Endometrial microvascular endothelial cells (primary cell): ENCODE measurements around the gene KLHL26. TPM values are rescaled to one million over a fixed set of nuclear protein-coding genes. Genes with fewer than 3 reads are reported as not detected.

ENCODE experiments used
- in situ Hi-C: cut with HindIII; loops from 2 replicates; pipeline ENCODE4 v1.10.0; 2017; ENCODE audit warnings: low sequenced_read_pairs, low pct_unique_long_range_greater_than_20kb; ENCODE audit errors: inconsistent ontology term
- total RNA-seq: library from RNA; depleted of rRNA; stranded (reverse); fragments of >200 nt; gene quantifications from one replicate; pipeline ENCODE4 v1.2.3, GENCODE V29; 2015; ENCODE audit errors: inconsistent ontology term

Gene KLHL26
- total RNA-seq, 1 donor from 2014 or later: 1.5 TPM

GRCh38 chr19:18701250-18701608 is 64.4 kb downstream of the KLHL26 start:
- in situ Hi-C loops: no loop called here

DNA sequence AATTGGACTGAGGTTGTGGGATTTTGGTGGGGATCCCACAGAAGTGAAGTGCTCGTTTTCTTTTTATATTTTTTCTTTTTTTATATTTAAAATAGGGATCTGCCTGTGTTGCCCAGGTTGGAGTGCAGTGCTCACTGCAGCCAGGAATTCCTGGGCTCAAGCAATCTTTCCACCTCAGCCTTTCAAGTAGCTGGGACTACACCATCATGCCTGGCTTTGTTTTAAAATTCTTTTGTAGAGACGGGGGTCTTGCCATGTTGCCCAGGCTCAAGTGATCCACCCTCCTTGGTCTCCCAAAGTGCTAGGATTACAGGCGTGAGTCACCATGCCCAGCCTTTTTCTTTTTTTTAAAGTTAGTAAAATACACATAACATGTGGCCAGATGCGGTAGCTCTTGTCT is 67.2 kb downstream of the KLHL26 start:
- in situ Hi-C loops: no loop called here

- in situ Hi-C loops: no loop called here
Measured at GRCh38 chr19:18704971-18705370, 68.1 kb downstream of the KLHL26 start.

DNA sequence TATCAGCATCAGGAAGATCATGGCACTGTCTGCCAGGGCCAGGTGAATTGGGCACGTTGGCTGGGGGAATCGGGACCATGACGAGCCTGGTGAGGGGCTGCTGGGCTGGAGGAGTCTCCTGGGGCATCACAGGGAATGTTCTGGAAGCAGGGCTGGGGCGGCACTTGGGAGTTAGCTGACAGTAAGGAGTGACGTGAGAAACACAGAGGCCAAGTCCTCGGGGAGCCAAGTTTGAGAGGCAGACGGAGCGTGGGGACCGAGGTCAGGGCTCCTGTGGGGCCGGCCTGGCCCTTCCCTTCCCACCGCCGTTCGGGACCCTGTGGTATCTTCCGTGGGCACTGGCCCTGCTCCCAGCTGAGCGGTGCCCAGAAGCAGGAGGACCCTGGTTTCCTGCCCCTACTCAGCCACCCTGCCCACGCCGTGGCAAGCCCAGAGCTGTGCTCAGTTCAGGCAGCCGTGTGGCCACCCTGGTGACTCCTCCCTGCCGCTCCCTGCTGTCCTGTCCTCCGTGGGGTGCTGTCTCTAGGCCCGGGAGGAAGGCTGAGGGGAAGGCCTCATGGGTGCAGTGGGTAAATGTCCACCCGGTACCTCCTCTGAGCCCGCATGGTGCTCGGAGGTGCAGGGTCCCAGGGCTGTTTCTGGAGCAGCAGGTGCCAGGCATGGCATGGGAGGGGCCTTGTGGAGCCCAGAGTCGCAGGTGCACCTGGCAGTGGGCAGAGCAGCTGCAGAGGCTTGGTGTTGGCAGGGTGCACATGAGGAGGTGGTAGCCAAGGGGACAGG is 71.8 kb downstream of the KLHL26 start:
- in situ Hi-C loops: no loop called here

- in situ Hi-C loops: no loop called here
Measured at GRCh38 chr19:18709546-18709945, 72.7 kb downstream of the KLHL26 start.

GRCh38 chr19:18710186-18710585 is 73.4 kb downstream of the KLHL26 start:
- in situ Hi-C loops: no loop called here

- in situ Hi-C loops: no loop called here
Measured at GRCh38 chr19:18710996-18711751, 74.3 kb downstream of the KLHL26 start.

DNA sequence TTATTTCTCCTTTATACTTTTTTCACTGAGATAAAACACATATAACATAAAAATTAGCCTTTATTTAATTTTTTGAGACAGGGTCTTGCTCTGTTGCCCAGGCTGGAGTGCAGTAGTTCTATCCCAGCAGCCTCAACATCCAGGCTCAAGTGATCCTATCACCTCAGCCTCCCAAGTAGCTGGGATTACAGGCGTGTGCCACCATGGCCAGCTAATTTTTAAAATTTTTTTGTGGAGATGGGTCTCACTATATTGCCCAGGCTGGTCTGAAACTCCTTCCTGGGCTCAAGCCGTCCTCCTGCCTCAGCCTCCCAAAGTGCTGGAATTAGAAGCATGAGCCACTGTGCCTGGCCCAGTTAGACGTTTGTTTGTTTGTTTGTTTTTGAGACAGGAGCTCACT is 75.1 kb downstream of the KLHL26 start:
- in situ Hi-C loops: no loop called here

DNA sequence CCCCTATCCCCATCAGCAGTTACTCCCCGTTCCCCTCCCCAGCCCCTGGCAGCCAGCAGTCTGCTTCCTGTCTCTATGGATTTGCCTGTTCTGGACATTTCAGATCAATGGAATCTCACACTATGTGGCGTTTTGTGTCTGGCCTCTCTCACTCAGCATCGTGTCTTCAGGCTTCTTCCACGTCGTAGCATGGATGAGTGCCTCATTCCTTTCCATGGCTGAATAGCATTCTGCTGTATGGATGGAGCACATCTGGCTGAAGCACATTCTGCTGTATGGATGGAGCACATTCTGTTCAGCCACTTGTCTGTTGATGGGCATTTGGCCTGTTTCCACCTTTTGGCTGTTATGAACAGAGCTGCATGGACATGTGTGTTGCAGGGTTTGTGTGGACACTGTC is 76.2 kb downstream of the KLHL26 start:
- in situ Hi-C loops: no loop called here

- in situ Hi-C loops: no loop called here
Measured at GRCh38 chr19:18713550-18714117, 76.8 kb downstream of the KLHL26 start.

DNA sequence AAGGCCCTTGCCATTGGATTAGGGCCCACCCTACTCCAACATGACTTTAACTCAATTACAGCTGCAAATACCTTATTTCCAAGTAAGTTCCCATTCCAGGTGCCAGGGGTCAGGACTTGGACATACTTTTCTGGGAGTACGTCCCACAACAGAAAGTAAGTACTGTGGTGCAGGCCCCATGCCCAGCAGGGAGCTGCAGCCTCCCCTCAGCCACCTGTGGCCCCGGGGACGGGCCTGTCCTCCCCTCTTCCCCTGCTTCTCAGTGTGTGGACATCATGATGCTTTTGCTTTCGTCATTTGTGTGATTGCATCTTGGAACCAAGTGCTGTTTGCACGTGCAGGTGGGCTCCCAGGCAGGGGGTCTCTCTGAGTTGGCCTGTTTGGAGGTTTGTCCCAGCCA is 78.6 kb downstream of the KLHL26 start:
- in situ Hi-C loops: no loop called here

- in situ Hi-C loops: no loop called here
Measured at GRCh38 chr19:18716857-18717256, 80.0 kb downstream of the KLHL26 start.

- in situ Hi-C loops: no loop called here
Measured at GRCh38 chr19:18717601-18718000, 80.8 kb downstream of the KLHL26 start.

DNA sequence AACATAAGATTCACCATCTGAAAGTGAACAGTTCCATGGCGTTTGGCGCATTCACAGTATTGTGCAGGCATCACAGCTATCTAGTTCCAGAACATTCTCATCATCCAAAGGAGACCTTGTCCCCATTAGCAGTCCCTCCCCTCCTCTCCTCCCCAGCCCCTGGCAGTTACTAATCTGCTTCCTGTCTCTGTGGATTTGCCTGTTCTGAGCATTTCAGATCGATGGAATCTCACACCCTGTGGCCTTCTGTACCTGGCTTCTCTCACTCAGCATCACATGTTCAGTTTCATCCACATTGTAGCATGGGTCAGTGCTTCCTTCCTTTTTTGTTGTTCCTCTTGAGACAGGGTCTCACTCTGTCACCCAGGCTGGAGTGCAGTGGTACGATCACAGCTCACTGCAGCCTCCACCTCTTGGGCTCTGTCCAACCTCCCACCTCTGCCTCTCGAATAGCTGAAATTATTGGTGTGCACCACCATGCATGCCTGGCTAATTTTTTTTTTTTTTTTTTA is 81.2 kb downstream of the KLHL26 start:
- in situ Hi-C loops: no loop called here

- in situ Hi-C loops: no loop called here
Measured at GRCh38 chr19:18718846-18719458, 82.1 kb downstream of the KLHL26 start.

- in situ Hi-C loops: no loop called here
Measured at GRCh38 chr19:18719541-18719940, 82.7 kb downstream of the KLHL26 start.
